Myocyte (in vitro differentiated cells): Measurements from ENCODE around the gene ZFPM1. TPM values are rescaled to one million over a fixed set of nuclear protein-coding genes. Genes with fewer than 3 reads are reported as not detected.

Experiments
- DNase-seq: peaks from one replicate; pipeline ENCODE4 v3.0.0-alpha.2; 2012; ENCODE audit warnings: low read depth
- total RNA-seq: library from RNA; depleted of rRNA; stranded (reverse); fragments of >200 nt; gene quantifications from 2 replicates; pipeline ENCODE4 v1.2.3, GENCODE V29; 2014

Gene ZFPM1
- total RNA-seq, 1 donor from 2014 or later, result 0.70 TPM

DNA sequence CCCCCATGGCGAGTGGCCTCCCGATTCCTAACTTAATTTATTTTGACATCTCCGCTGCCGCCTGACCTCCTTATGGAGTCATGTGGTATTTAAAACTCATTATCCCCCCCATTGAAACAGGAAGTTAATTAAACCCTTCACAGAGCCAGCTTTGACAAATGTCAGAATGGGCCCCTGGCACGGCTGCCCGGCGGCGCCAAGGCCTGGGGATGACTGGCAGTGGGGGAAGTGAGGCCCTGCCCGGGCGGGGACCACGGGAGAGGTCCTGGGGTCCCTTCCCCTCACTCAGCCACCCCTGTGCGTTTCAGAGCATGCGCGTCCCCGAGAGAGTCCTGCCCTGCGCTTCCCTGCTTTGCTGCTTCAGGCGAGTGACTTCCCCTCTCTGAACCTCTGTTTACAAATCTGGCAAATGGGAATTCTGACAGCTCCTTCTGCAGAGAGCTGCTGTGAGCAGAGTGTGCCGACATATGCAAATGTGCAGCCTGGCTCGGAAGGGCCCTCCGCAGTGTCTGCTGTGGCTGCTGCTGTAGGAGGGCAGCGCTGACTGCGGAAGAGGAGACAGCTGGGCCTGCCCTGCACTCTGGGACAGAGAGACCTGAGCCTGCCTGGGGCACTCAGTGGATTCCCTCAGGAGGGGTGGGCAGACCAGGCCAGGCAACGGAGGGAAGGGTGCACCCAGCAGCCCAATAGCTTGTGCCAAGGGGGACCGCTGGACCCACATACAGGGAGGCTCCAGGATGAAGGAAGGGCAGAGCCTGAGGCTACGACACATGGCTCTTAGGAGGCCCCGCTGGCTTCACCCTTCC is 4.4 kb upstream of the ZFPM1 start:
- no peak for DNase-seq

DNA sequence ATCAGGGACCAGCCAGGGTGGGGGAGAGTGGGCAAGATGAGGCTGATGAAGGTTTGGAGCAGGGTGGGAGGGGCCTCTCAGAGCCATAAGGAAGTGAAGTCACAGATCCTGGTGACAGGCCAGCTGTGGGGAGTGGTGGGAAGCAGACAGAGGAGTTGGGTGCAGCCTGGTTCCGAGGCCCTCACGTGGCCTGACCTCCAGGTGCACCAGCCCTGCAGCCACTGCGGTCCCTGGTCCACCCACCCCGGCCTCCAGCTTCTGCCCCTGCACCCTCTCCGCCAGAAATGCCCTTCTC is 3.9 kb upstream of the ZFPM1 start:
- no peak for DNase-seq

DNA sequence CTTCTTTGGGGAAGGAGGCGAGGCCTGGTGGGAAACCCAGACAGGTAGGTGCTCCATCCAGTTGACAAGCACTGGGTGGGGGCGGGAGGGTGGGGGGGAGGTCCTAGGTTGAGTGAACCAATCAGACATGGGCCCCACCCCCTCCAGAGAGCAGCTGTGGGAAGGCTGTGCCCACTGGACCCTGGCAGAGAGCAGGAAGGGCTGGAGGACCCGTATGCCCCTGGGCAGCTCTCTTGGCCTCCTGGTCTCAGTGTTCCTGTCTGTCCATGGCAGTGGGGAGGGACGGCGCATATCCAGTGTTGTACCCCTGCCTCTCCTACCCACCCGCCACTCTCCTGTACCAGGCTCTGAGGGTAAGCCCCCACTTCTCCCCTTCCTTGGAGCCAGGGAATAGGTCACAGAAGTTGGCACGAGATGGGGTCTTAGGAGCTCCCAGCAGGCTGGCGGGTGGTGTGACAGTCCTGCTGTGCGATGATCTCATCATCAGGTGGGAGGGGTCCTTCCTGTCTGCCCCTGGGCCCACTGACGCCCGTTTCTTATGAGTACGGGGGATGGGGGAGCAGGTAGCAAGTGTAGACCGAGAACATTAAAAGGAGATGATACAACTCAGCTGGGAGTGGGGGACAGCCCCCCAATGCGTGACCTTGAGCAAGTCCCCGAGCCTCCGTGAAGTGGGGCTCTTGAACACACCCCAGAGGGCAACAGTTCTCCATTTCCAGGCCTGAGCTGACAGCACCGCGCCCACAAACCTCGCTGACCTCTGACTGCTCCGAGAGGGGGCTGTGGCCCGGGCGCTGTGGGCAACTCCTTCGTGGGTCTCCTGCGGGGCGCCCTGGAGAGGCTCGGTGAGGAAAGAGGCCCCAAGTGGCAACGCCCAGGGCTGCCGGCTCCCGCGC is 1.2 kb upstream of the ZFPM1 start:
- no peak for DNase-seq

DNA sequence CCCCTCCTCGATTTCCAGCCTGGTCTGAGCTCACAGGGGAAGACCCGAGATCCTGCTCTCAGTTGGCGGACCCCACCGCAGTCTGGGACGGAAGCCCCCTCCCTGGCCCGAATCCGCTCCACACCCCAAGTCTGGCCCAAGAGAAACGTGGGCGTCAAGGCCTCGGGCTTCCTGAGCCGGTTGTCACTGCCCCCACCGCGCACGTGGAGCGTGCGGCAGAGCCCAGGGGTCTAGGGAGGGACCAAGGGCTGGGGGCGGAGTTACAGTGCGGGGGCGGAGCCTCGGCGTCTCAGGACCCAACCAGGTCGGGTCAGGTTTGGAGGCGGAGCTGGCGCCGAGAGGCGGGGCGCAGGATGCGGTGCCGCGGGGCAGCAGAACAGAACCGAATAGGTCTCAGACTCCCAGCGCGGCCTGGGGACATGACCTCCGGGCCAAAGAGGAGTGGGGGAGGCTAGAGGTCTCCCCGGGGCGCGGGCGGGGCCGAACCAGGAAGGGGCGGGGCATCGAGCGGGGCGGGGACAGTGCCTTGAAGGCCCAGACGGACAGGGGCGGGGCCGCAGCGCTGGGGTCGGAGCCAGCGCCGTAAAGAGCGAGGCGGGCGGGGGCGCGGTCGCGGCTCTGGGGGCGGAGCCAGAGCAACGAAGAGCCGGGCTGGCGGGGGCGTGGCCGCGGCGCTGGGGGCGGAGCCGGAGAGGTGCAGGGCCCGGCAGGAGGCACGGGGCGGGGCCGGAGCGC is 431 bp upstream of the ZFPM1 start:
- DNase-seq, result peak; percentile 91

DNA sequence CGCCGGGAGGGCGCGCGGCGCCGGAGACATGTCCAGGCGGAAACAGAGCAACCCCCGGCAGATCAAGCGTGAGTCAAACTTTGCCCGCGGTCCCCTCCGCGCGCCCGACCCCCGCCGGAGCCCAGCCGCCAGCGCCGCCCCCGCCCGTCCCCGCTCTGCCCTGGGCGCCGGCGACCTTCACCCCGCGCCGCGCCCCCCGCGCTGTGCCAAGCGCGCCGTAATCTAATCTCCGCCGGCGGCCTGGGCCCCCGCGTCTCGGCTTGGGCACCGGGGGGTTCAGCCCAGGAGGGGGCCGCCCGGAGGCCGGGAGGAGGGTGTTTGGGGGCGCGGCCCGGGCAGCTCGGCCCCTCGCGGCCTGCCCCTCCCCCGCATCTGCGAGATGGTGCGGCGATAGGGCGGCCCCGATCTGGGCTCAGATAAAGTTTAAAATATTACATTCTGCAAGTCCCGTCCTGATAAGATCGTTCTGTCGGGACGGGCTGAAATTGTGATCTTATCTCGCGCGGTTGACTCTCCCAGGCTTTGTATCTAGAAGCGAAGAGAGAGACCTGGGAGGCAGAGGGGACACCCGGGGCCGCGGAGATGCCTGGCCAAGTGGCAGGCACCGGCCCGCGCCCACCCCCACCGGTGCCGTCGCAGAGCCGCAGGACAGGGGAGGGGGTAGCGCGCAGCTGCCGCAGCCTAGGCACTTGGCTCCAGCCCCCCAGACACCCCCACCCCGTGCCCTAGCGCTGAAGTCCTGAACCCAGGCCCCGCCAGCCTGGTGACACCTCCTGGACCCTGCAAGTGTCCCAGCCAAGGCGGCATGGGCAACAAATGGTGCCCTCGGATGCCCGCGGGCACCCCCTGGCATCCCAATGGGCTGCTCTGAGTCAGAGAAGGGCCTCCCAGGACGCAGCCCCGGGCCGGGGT is 787 bp downstream of the ZFPM1 start:
- DNase-seq, result peak; percentile 13

DNA sequence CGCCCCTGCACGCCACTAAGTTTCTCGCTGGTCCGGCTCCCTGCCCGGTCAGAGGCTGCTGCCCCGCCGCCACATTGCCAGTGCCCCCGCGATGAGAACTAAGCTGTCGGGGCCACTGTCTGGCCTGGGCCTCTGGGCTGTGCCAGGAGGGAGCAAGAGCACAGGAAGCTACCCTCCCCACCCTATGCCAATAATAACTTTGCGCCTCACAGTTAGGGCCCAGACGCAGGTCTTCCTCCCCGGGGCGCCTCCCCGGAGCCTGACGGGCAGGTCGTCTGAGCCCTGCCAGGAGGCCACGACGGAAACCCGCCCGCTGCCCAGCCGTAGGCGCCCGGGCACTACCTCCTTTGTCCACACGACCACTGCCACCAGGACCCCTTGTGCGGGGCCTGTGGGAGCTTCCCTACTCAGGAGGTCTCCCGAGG is 1.5 kb downstream of the ZFPM1 start:
- no peak for DNase-seq

DNA sequence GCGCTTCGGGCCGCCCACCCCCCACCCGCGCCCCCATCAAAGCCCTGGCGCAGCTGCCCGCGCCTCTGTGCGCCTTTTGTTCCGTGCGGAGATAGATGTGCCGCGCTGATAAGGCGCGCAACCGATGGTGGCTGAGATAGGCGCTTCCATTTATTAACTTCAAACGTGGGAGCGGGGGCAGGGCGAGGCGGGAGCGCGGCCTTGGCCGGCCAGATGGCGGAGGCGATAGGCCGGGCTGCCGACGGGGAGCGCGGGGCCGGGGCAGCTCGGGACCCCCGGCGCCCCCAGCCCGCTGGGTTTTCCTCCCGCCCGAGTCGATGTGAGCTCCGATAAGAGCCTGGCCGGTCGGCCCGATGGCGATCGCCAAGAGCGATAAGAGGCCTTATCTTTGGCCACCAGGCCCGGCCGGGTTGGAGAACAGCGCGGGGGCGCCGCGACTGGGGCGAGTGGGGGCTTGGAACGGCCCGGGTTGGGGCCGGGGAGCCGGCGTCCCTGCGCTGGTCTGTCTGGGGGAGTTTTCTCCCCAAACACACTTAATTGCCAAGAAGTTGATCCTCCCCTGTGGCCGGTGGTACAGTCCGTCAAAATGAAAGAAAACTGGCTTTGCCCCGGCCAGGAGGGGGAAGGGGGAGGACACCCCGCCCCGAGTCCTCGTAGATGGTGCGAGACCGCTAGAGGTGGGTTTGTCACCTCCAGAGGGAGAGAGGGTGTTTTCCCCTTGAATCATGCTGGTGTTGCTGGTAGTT is 2.7 kb downstream of the ZFPM1 start:
- peak; percentile 31 for DNase-seq

DNA sequence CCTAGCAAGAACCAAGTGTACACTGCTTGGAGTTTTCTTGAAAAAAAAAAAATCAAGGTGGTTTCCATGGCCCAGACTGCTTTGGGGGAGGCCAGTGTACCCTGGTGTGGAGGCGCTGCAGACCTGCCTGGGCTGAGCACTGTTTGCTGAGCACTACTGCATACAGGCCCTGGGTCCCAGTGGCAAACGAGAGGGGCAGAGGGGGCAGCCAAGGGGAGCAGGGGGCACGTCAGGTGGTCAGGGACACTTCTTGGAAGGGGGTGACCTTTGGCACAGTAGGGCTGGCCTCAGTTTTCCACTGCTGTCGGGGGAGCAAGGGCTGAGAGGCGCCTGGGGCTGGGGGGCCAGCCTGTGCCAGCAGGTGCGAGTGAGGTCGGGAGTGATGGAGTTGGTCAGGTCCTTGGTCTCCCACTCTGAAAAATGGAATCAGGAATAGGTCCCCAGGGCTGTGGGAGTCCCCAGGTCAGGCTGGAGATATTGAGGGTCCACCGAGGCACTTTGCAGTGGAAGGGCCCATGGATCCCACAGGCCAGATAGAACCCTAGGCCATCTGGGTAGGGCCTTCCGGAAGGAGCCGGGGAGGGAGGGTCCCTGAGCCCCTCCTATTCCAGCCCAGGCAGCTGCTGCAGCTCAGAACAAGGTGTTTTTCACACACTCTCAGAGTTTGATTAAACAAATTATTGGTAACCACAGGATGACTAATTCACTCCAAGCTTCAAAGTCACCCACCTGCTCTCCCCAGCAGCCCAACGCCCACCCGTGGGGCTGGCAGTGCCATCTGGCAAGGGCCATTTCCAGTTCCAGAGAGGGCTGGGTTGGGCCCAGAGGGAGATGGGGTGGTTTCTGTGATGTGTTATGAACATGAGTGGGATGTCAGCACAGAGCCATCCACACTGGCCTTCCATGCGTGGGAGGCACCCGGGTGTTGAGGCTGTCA is 3.5 kb downstream of the ZFPM1 start:
- DNase-seq, result peak; percentile 25

DNA sequence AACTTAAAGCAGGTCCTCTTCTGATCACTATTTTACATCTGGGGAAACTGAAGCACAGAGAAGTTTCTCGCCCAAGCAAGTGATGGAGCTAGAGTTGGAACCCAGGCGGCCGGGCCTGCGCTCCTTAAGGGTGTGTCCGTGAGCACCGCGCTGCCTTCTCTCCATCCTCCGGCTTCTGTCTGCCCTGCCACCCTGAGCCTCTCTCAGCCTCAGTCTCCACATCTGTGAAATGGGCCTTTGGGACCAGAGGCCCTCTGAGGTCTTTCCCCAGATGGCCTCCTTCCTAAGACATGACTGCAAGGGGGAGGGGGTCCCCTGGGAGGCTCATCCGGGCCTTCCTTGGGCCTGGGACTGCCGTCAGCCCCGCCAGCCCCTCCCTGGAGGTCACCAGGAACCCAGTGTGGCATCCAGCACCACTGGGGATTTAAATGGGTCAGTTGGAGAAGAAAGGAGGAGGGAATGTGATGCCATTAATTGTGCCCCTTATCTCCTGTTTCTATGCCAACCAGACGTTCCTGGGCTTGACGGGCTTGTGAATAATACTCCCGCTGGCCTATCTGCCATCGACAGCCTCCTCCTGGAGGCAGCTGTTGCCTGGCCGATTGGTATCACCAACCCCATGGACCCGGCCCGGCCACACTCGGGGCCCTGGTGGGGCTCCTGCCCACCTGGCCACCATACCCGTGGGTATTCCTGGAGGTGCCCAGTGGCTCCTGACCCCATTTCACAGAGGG is 5.1 kb downstream of the ZFPM1 start:
- DNase-seq, result no peak

DNA sequence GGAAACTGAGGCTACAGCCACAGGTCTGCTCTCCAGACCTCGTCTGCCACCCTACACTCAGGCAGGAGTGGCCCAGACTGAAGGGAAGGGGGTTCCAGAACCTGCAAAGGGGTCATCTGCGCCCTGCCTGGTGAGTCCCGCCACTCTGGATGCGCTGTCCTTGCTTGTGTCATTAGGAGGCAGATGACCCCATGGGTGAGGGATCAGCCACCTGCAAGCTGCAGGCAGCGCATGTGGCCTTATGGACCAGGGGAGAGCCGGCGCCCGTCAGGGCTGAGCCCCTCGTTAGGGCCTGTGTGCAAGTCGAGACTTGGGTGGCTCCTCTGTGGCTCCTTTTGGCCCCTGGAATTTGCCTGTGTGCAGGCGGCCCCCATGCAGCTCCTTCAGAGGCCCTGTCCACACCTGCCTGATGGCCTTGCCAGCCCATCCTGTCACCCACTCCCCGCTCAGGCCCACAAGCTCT is 5.7 kb downstream of the ZFPM1 start:
- no peak for DNase-seq

DNA sequence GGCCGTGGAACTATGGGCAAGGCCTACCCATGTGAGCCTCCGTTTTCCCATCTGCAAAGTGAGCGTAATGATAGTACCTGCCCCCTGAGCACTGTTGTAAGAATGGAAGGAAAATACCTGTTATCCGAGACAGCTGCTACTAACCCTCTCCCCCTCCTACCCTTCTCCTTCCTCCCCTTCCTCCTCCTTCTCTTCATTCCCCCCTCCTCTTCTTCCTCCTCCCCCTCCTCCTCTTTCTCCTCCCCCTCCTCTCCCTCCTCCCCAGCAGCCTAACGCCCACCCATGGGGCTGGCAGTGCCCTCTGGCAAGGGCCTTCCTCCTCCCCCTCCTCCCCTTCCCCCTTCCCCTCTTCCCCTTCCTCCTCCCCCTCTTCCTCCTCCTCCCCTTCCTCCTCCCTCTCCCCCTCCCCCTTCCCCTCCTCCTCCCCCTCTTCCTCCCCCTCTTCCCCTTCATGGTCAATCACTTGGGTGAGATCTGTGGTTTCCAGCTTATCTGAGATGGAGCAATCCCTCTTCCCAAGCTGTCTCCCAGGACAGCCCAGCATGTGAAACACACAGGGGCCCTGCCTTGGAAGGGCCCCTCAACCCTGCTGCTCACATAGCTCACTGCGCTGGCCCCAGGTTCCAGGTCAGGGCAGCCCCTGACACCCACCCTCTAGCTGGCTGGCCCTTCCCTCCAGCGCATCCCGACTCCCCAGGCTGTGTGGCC is 6.4 kb downstream of the ZFPM1 start:
- DNase-seq, result no peak

DNA sequence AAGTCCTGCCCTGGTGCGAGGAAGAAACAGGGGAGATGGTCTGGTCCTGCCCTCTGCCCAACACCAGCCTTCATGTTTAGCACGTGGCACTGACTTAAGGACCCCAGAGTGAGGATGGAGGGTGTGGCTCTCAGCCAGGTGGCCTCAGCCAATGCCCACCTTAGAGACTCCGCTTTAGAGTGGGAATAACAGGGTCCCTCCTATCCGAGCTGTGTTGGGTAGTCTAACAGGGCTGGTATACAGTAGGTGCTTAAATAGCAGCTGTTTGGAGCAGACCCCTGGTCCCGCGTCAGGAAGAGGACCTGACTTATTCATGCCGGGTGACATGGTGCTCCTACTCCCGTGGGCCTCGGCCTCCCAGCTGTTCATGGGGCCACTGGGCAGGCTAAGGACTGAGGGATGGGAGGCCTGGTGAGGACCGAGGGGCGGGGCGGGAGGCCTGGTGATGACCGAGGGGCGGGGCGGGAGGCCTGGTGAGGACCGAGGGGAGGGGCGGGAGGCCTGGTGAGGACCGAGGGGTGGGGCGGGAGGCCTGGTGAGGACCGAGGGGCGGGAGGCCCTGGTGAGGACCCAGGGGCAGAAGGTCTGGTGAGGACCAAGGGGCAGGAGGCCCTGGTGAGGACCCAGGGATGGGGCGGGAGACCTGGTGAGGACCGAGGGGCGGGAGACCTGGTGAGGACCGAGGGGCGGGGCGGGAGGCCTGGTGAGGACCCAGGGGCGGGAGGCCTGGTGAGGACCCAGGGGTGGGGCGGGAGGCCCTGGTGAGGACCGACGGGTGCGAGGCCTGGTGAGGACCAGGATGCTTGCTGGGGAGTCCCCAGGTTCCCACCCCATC is 7.6 kb downstream of the ZFPM1 start:
- DNase-seq, result no peak

DNA sequence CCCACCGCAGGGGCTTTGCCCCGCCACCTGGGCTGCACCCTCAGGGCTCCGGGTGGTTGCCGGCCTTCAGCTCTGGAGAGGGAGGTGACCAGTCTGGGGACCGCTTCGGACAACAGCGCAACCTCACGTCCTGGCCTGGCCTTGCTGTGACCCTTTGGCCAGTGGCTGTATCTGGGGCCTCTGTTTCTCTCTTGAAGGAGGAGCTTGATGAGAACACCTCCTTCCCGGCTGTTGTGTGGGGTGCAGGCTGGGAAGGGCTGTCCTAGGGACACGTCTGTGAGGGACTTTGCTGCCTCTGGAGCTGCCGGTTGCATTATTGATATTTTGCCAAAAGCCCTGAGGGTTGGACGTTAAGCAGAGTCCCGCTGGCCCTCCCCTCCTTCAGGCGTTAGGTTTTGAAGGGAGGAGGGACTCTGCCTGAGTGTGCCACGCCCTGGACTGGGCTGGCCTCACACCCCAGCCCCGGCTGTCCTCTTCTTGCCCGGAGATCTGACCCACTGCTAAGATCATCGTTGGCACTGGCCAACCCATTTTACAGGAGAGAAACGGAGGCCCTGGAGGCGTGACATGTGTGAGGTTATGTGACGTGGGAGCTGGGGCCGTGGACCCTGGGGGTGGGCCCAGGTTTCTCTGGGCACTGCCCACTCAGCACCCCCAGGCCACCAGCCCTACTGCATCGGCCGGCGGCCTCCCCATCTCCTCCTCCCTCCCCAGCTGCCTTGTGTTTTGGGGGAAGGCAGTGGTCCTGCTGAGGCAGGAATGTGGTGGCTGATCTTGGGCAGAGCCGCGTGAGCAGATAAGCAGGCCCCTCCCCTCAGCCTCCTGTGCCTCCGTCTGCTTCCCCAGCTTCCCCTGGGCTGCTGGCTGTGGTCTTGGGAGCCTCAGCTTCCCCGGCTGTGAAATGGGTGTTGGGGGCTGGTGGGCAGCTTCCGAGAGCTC is 8.5 kb downstream of the ZFPM1 start:
- DNase-seq, result no peak

DNA sequence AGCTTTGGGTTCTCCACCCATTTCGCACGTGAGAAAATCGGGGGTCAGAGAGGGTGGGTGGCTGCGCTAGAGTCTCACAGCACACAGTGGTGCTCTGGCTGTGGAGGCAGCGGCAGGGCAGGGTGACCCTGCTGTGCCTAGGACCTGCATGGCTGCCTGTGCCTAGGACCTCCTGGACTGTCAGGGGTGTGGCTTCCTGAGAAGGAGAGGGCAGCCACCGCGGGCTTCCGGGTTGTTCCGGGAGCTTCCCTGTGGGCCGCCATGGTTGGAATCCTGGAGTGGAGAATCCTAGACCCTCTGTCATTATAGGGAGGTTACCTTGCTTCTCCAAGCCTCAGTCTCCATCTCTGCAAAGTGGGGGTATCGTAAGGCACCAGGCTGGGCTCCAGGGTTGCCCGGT is 9.3 kb downstream of the ZFPM1 start:
- DNase-seq, result no peak

DNA sequence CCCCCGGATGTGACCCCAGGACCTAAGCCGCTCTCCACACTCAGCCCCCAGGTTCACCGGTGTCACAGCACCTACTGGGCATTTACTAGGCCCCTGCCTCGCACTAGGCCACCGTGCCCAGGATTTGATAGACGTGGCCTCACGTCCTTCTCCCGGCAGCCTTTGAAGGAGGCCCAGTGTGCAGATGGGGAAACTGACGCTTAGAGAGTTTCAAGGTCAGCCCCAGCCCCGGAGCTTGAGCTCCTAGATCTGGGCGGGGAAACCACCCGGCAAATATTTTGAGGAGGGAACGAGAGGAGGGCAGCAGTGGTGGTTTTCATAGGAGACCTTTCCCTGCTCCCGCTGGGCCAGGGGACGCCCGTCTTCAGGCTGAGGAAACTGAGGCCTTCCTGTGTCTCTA is 10.3 kb downstream of the ZFPM1 start:
- no peak for DNase-seq
